GM12892 (cell line): Measurements from ENCODE around the gene NDST1.
A peak's percentile ranks its signal among the peaks of the same experiment; 100 is the strongest.

Source experiments
- DNase-seq: peaks from one replicate; pipeline ENCODE4 v3.0.0; 2011; ENCODE audit not compliant: insufficient read length
- FAIRE-seq: peaks from 2 replicates; lab custom pipeline; 2011; peaks lifted over from hg19 to GRCh38; lab: Jason Lieb, UNC
- POLR2A ChIP-seq: IDR thresholded peaks from 2 replicates; pipeline ENCODE4 v1.6.1; 2011; ENCODE audit warnings: low read depth, low read length, control low read depth
- POLR2AphosphoS5 ChIP-seq: IDR thresholded peaks from 2 replicates; pipeline ENCODE4 v1.6.1; 2011; ENCODE audit warnings: low read depth, low read length, control low read depth
- TAF1 ChIP-seq: IDR thresholded peaks from 2 replicates; pipeline ENCODE4 v1.6.1; 2011; ENCODE audit warnings: low read depth, mild to moderate bottlenecking, control low read depth, low read length, borderline replicate concordance

NDST1 gene

GRCh38 chr5:150556859-150557508, 49.1 kb downstream of the NDST1 start:
- FAIRE-seq (no peak), DNase-seq (no peak)
- TF ChIP-seq TAF1 (no peak), POLR2AphosphoS5 (no peak), POLR2A (no peak)

GRCh38 chr5:150557509-150557872, 49.6 kb downstream of the NDST1 start:
- DNase-seq (no peak), FAIRE-seq (no peak)
- TF ChIP-seq POLR2AphosphoS5 = no peak
- TF ChIP-seq TAF1 = no peak
- no peak for TF ChIP-seq POLR2A

- TF ChIP-seq POLR2AphosphoS5 (no peak), TAF1 (no peak), POLR2A (no peak)
- DNase-seq (no peak), FAIRE-seq (no peak)
Observed at GRCh38 chr5:150558088-150558621, 50.2 kb downstream of the NDST1 start.

- TF ChIP-seq POLR2AphosphoS5 (no peak), TAF1 (no peak), POLR2A (no peak)
- no peak for FAIRE-seq
- DNase-seq = no peak
Observed at GRCh38 chr5:150559088-150559487, 51.2 kb downstream of the NDST1 start.

GRCh38 chr5:150559701-150560100, 51.8 kb downstream of the NDST1 start:
- DNase-seq = no peak
- no peak for FAIRE-seq
- TF ChIP-seq TAF1 (no peak), POLR2AphosphoS5 (no peak), POLR2A (no peak)

- DNase-seq (peak; percentile 60), FAIRE-seq (peak; percentile 81)
- TF ChIP-seq TAF1 = no peak
- no peak for TF ChIP-seq POLR2A
- TF ChIP-seq POLR2AphosphoS5 = no peak
Observed at GRCh38 chr5:150560401-150561191, 52.7 kb downstream of the NDST1 start.

GRCh38 chr5:150561192-150561512, 53.2 kb downstream of the NDST1 start:
- no peak for DNase-seq
- no peak for FAIRE-seq
- TF ChIP-seq POLR2A = no peak

- DNase-seq (no peak), FAIRE-seq (no peak)
- TF ChIP-seq TAF1 (no peak), POLR2A (no peak), POLR2AphosphoS5 (no peak)
Observed at GRCh38 chr5:150561571-150562275, 53.8 kb downstream of the NDST1 start.

- no peak for TF ChIP-seq TAF1
- no peak for TF ChIP-seq POLR2AphosphoS5
- no peak for TF ChIP-seq POLR2A
- no peak for DNase-seq
- FAIRE-seq = no peak
Observed at GRCh38 chr5:150562832-150563231, 54.9 kb downstream of the NDST1 start.

GRCh38 chr5:150565868-150566267, 57.9 kb downstream of the NDST1 start:
- FAIRE-seq (no peak), DNase-seq (no peak)
- TF ChIP-seq TAF1 = no peak
- no peak for TF ChIP-seq POLR2AphosphoS5
- no peak for TF ChIP-seq POLR2A

- TF ChIP-seq TAF1 = no peak
- no peak for TF ChIP-seq POLR2AphosphoS5
- FAIRE-seq (no peak), DNase-seq (no peak)
Observed at GRCh38 chr5:150567031-150567717, 59.2 kb downstream of the NDST1 start.
